T-helper 2 cell treated with Interferon-gamma antibody and Interleukin-4, amounts not matched to agents 5 μg/mL and 100 μg/mL, for 36 hours (primary cell): ENCODE results near the gene DROSHA.

Experiments used
- DNase-seq: peaks from one replicate; pipeline ENCODE4 v3.0.0; 2021; ENCODE audit warnings: low spot score
- H3K27ac Mint-ChIP-seq: one replicate; pipeline ENCODE4 v1.8.0; 2021; ENCODE audit warnings: mild to moderate bottlenecking, mixed read lengths
- H3K27me3 Mint-ChIP-seq: one replicate; pipeline ENCODE4 v1.8.0; 2021; ENCODE audit warnings: low read depth, mixed read lengths
- H3K36me3 Mint-ChIP-seq: one replicate; pipeline ENCODE4 v1.8.0; 2021; ENCODE audit warnings: low read depth, mixed read lengths
- H3K4me1 Mint-ChIP-seq: one replicate; pipeline ENCODE4 v1.8.0; 2021; ENCODE audit warnings: low read depth, mixed read lengths
- H3K4me3 Mint-ChIP-seq: one replicate; pipeline ENCODE4 v1.8.0; 2022; ENCODE audit warnings: mild to moderate bottlenecking, moderate library complexity, mixed read lengths
- H3K9me3 Mint-ChIP-seq: one replicate; pipeline ENCODE4 v1.8.0; 2021; ENCODE audit warnings: mixed read lengths

DROSHA gene

GRCh38 chr5:31436851-31437250, 95.0 kb downstream of the DROSHA start:
- H3K36me3 Mint-ChIP-seq = peaks cover 46% of the 10 kb centered on the region
- no peaks in the 10 kb centered on the region for H3K9me3 Mint-ChIP-seq
- no peak for DNase-seq
- no peak overlapping the region for H3K27ac Mint-ChIP-seq
- no peak overlapping the region for H3K4me3 Mint-ChIP-seq
- H3K27me3 Mint-ChIP-seq = no peaks in the 10 kb centered on the region
- no peaks in the 10 kb centered on the region for H3K4me1 Mint-ChIP-seq

GRCh38 chr5:31435730-31436129, 96.2 kb downstream of the DROSHA start:
- Mint-ChIP-seq H3K36me3 (peaks cover 48% of the 10 kb centered on the region), H3K4me1 (peaks cover 7% of the 10 kb centered on the region), H3K4me3 (no peak overlapping the region), H3K9me3 (no peaks in the 10 kb centered on the region), H3K27ac (no peak overlapping the region), H3K27me3 (no peaks in the 10 kb centered on the region)
- no peak for DNase-seq

- no peak overlapping the region for H3K27ac Mint-ChIP-seq
- peaks cover 14% of the 10 kb centered on the region for H3K4me1 Mint-ChIP-seq
- no peaks in the 10 kb centered on the region for H3K27me3 Mint-ChIP-seq
- no peaks in the 10 kb centered on the region for H3K9me3 Mint-ChIP-seq
- peaks cover 52% of the 10 kb centered on the region for H3K36me3 Mint-ChIP-seq
- DNase-seq = no peak
- H3K4me3 Mint-ChIP-seq = no peak overlapping the region
Measured at GRCh38 chr5:31434898-31435297, 97.0 kb downstream of the DROSHA start.

GRCh38 chr5:31433229-31433628, 98.7 kb downstream of the DROSHA start:
- no peaks in the 10 kb centered on the region for H3K27me3 Mint-ChIP-seq
- H3K27ac Mint-ChIP-seq = no peak overlapping the region
- H3K9me3 Mint-ChIP-seq = no peaks in the 10 kb centered on the region
- H3K36me3 Mint-ChIP-seq = peaks cover 49% of the 10 kb centered on the region
- peaks cover 16% of the 10 kb centered on the region for H3K4me1 Mint-ChIP-seq
- H3K4me3 Mint-ChIP-seq = no peak overlapping the region
- DNase-seq = no peak

- no peak for DNase-seq
- peaks cover 40% of the 10 kb centered on the region for H3K36me3 Mint-ChIP-seq
- peaks cover 20% of the 10 kb centered on the region for H3K4me1 Mint-ChIP-seq
- H3K9me3 Mint-ChIP-seq = no peaks in the 10 kb centered on the region
- no peaks in the 10 kb centered on the region for H3K27me3 Mint-ChIP-seq
- no peak overlapping the region for H3K4me3 Mint-ChIP-seq
- H3K27ac Mint-ChIP-seq = no peak overlapping the region
Measured at GRCh38 chr5:31427724-31428309, 104.1 kb downstream of the DROSHA start.

GRCh38 chr5:31427013-31427723, 104.7 kb downstream of the DROSHA start:
- no peak for DNase-seq
- peaks cover 39% of the 10 kb centered on the region for H3K36me3 Mint-ChIP-seq
- no peak overlapping the region for H3K27ac Mint-ChIP-seq
- H3K27me3 Mint-ChIP-seq = no peaks in the 10 kb centered on the region
- H3K9me3 Mint-ChIP-seq = no peaks in the 10 kb centered on the region
- H3K4me3 Mint-ChIP-seq = no peak overlapping the region
- peaks cover 20% of the 10 kb centered on the region for H3K4me1 Mint-ChIP-seq

- H3K27ac Mint-ChIP-seq = no peak overlapping the region
- H3K9me3 Mint-ChIP-seq = no peaks in the 10 kb centered on the region
- DNase-seq = no peak
- no peak overlapping the region for H3K4me3 Mint-ChIP-seq
- peaks cover 34% of the 10 kb centered on the region for H3K36me3 Mint-ChIP-seq
- peaks cover under 1% of the 10 kb centered on the region for H3K4me1 Mint-ChIP-seq
- H3K27me3 Mint-ChIP-seq = no peaks in the 10 kb centered on the region
Measured at GRCh38 chr5:31421806-31422586, 109.9 kb downstream of the DROSHA start.

- Mint-ChIP-seq H3K27me3 (no peaks in the 10 kb centered on the region), H3K4me3 (no peak overlapping the region), H3K27ac (no peak overlapping the region), H3K4me1 (peaks cover 4% of the 10 kb centered on the region), H3K36me3 (peaks cover 27% of the 10 kb centered on the region), H3K9me3 (no peaks in the 10 kb centered on the region)
- no peak for DNase-seq
Measured at GRCh38 chr5:31417512-31417911, 114.4 kb downstream of the DROSHA start.

- no peaks in the 10 kb centered on the region for H3K9me3 Mint-ChIP-seq
- H3K4me1 Mint-ChIP-seq = peaks cover 4% of the 10 kb centered on the region
- peaks cover 23% of the 10 kb centered on the region for H3K36me3 Mint-ChIP-seq
Measured at GRCh38 chr5:31416547-31416946, 115.3 kb downstream of the DROSHA start.

GRCh38 chr5:31415960-31416359, 115.9 kb downstream of the DROSHA start:
- no peak overlapping the region for H3K4me3 Mint-ChIP-seq

More at GRCh38 chr5:31416547-31416946, 115.3 kb downstream of the DROSHA start:
- H3K4me3 Mint-ChIP-seq = no peak overlapping the region
- no peak for DNase-seq
- H3K27ac Mint-ChIP-seq = no peak overlapping the region
- no peaks in the 10 kb centered on the region for H3K27me3 Mint-ChIP-seq

GRCh38 chr5:31415009-31415923, 116.6 kb downstream of the DROSHA start:
- Mint-ChIP-seq H3K9me3 (no peaks in the 10 kb centered on the region), H3K36me3 (peaks cover 18% of the 10 kb centered on the region), H3K27me3 (no peaks in the 10 kb centered on the region), H3K4me3 (no peak overlapping the region), H3K4me1 (peaks cover 4% of the 10 kb centered on the region), H3K27ac (no peak overlapping the region)
- no peak for DNase-seq

More at GRCh38 chr5:31415960-31416359, 115.9 kb downstream of the DROSHA start:
- no peaks in the 10 kb centered on the region for H3K9me3 Mint-ChIP-seq
- H3K4me1 Mint-ChIP-seq = peaks cover 4% of the 10 kb centered on the region
- DNase-seq = no peak
- peaks cover 17% of the 10 kb centered on the region for H3K36me3 Mint-ChIP-seq
- no peaks in the 10 kb centered on the region for H3K27me3 Mint-ChIP-seq
- no peak overlapping the region for H3K27ac Mint-ChIP-seq

- no peak overlapping the region for H3K27ac Mint-ChIP-seq
- no peak overlapping the region for H3K4me3 Mint-ChIP-seq
- peak; percentile 5 for DNase-seq
- no peaks in the 10 kb centered on the region for H3K27me3 Mint-ChIP-seq
- H3K9me3 Mint-ChIP-seq = no peaks in the 10 kb centered on the region
- H3K4me1 Mint-ChIP-seq = peaks cover 4% of the 10 kb centered on the region
- H3K36me3 Mint-ChIP-seq = peaks cover 36% of the 10 kb centered on the region
Measured at GRCh38 chr5:31413030-31413812, 118.7 kb downstream of the DROSHA start.

GRCh38 chr5:31412324-31412723, 119.6 kb downstream of the DROSHA start:
- Mint-ChIP-seq H3K36me3 (peaks cover 40% of the 10 kb centered on the region), H3K9me3 (no peaks in the 10 kb centered on the region), H3K27me3 (no peaks in the 10 kb centered on the region), H3K4me3 (no peak overlapping the region), H3K4me1 (peaks cover 4% of the 10 kb centered on the region), H3K27ac (no peak overlapping the region)
- DNase-seq = no peak
